Panc1 (cell line): ENCODE measurements around the gene PARD6G. TPM values are rescaled to one million over a fixed set of nuclear protein-coding genes. Genes with fewer than 3 reads are reported as not detected.

ENCODE experiments used
- ATAC-seq: fragments of 200-7000 bp; cut with Tn5 transposase; 2 replicates; pipeline ENCODE4 v1.9.1; 2020; ENCODE audit warnings: mild to moderate bottlenecking, moderate library complexity
- BruUV-seq: library from RNA; stranded (reverse); fragments of 400-500 nt; replicated peaks from 2 replicates; lab custom pipeline; 2021; lab: Mats Ljungman, UMichigan
- CTCF ChIA-PET: fragments of 300-600 bp; sonication (Branson Sonifier 250); formaldehyde crosslinking; loops from one replicate; lab custom pipeline; 2022; ENCODE audit warnings: antibody characterized with exemption; lab: Charles Lee
- POLR2A ChIA-PET: fragments of 300-600 bp; sonication (Branson Sonifier 250); formaldehyde crosslinking; loops from one replicate; lab custom pipeline; 2022; ENCODE audit warnings: antibody characterized with exemption; lab: Charles Lee
- DNase-seq: peaks from one replicate; pipeline ENCODE4 v3.0.0-alpha.2; 2010; ENCODE audit warnings: low read depth, low spot score
- H3K27ac ChIP-seq: 2 replicates; pipeline ENCODE4 v1.5.1; 2011; ENCODE audit warnings: mild to moderate bottlenecking, low read length, inconsistent platforms
- H3K27me3 ChIP-seq: fragments of 200-500 bp; sonication (Bioruptor generic); 2 replicates; pipeline ENCODE4 v1.6.0; 2014; ENCODE audit warnings: low read length, inconsistent platforms; ENCODE audit not compliant: control insufficient read depth, insufficient read depth
- H3K36me3 ChIP-seq: fragments of 200-500 bp; sonication (Bioruptor generic); 2 replicates; pipeline ENCODE4 v1.5.1; 2014; ENCODE audit warnings: inconsistent platforms, mild to moderate bottlenecking, low read length, moderate library complexity; ENCODE audit not compliant: control insufficient read depth, insufficient read depth
- H3K4me1 ChIP-seq: 2 replicates; pipeline ENCODE4 v1.5.1; 2011; ENCODE audit warnings: inconsistent platforms, mild to moderate bottlenecking, low read length, moderate library complexity; ENCODE audit not compliant: control insufficient read depth, insufficient read depth
- H3K4me3 ChIP-seq, 2 experiments: 2 replicates each; pipeline ENCODE4 v1.5.1; 2011 to 2012; ENCODE audit warnings: low read depth in 2 of 2, low read length in 2 of 2, mild to moderate bottlenecking in 2 of 2, inconsistent platforms in 1 of 2, moderate library complexity in 1 of 2
- H3K9me3 ChIP-seq: fragments of 200-500 bp; sonication (Bioruptor generic); 2 replicates; pipeline ENCODE4 v1.5.1; 2014; ENCODE audit warnings: low read depth, mild to moderate bottlenecking, inconsistent platforms, low read length, moderate library complexity; ENCODE audit not compliant: control insufficient read depth, insufficient read depth
- CTCF ChIP-seq: fragments of 450-650 bp; IDR thresholded peaks from 2 replicates; pipeline ENCODE4 v1.5.1; 2017; ENCODE audit warnings: mild to moderate bottlenecking
- POLR2AphosphoS5 ChIP-seq: IDR thresholded peaks from 2 replicates; pipeline ENCODE4 v1.6.1; 2012; ENCODE audit warnings: mild to moderate bottlenecking, low read depth, low read length, moderate library complexity
- REST ChIP-seq, 2 experiments: IDR thresholded peaks; 2 replicates each; pipeline ENCODE4 v1.6.1; 2011 to 2012; ENCODE audit warnings: low read depth in 2 of 2, control low read depth in 1 of 2, low read length in 1 of 2, mild to moderate bottlenecking in 1 of 2, moderate library complexity in 1 of 2; ENCODE audit not compliant: insufficient read depth in 1 of 2
- SIN3A ChIP-seq: IDR thresholded peaks from 2 replicates; pipeline ENCODE4 v1.6.1; 2012; ENCODE audit warnings: low read depth, mild to moderate bottlenecking, low read length, moderate library complexity, borderline replicate concordance; ENCODE audit not compliant: insufficient read depth
- TCF7L2 ChIP-seq: IDR thresholded peaks from 2 replicates; pipeline ENCODE4 v1.6.1; 2011; ENCODE audit warnings: mild to moderate bottlenecking, low read depth, low read length, inconsistent platforms
- in situ Hi-C: cut with HindIII; loops from 2 replicates; pipeline ENCODE4 v1.10.0; 2016; ENCODE audit warnings: low sequenced_read_pairs, low pct_unique_long_range_greater_than_20kb
- intact Hi-C: fragments of 100-400 bp; cut with micrococcal nuclease; formaldehyde crosslinking; loops from one replicate; pipeline ENCODE4 v1.10.0; 2022; ENCODE audit not compliant: unreplicated experiment
- total RNA-seq: library from RNA; stranded (reverse); gene quantifications from one replicate; pipeline ENCODE4 v1.2.1, GENCODE V29; 2021; ENCODE audit not compliant: unreplicated experiment

PARD6G gene
- total RNA-seq, 1 experiment from 2014 or later, result 5.2 TPM

GRCh38 chr18:80180778-80181564 lies 66.3 kb downstream of the PARD6G start:
- no TSS peak for BruUV-seq
- ChIA-PET CTCF (interaction anchor here (0.6 kb wide), 1 partner anchor 22 kb away, joined by 3 read pairs; no protein-coding TSS in a partner anchor), POLR2A (no interaction called here)
- intact Hi-C loops, result no loop called here
- in situ Hi-C loops, result no loop called here
- H3K36me3 ChIP-seq, result no peaks in the 10 kb centered on the region
- H3K27ac ChIP-seq, result no peak overlapping the region
- DNase-seq (no peak), ATAC-seq (peak; percentile 30; the same call in 1 of the 2 replicates)
- 0 out of 2 replicates have a peak, but pooled peaks cover 6% of the 10 kb centered on the region for H3K4me1 ChIP-seq
- TF ChIP-seq CTCF, result no peak
- TF ChIP-seq REST (IDR thresholded peaks at IDR 0.05; ENCODE audit: insufficient read depth in 1 of 2, low read depth in 2 of 2, low read length in 1 of 2), result no peak
- no peak for TF ChIP-seq TCF7L2
- H3K27me3 ChIP-seq, result no peaks in the 10 kb centered on the region
- H3K4me3 ChIP-seq, result no peak overlapping the region
- H3K9me3 ChIP-seq, result no peaks in the 10 kb centered on the region

- ChIA-PET POLR2A (no interaction called here), CTCF (no interaction called here)
- Histone ChIP-seq H3K4me3 (no peak overlapping the region), H3K27ac (no peak overlapping the region), H3K36me3 (no peaks in the 10 kb centered on the region), H3K4me1 (0 out of 2 replicates have a peak, but pooled peaks cover 6% of the 10 kb centered on the region), H3K9me3 (no peaks in the 10 kb centered on the region), H3K27me3 (no peaks in the 10 kb centered on the region)
- DNase-seq, result no peak
- intact Hi-C loops (no loop called here), in situ Hi-C loops (no loop called here)
- TF ChIP-seq TCF7L2 (no peak), CTCF (no peak), POLR2AphosphoS5 (no peak), SIN3A (no peak), REST (IDR thresholded peaks at IDR 0.05; ENCODE audit: insufficient read depth in 1 of 2, low read depth in 2 of 2, low read length in 1 of 2) (no peak)
- no peak for ATAC-seq
- BruUV-seq, result no TSS peak
Measured at GRCh38 chr18:80179857-80180558, 67.3 kb downstream of the PARD6G start.
